Lower leg skin (tissue), 3 donors: ENCODE measurements around the gene NBEAL1.

Source experiments
- CTCF ChIP-seq, 3 donors: fragments of 450-650 bp; IDR thresholded peaks; one replicate each; pipeline ENCODE4 v1.5.1; 2016; ENCODE audit warnings: antibody characterized with exemption in 3 of 3, mild to moderate bottlenecking in 3 of 3, moderate library complexity in 2 of 3
- POLR2A ChIP-seq, 2 donors: fragments of 450-650 bp; IDR thresholded peaks; one replicate each; pipeline ENCODE4 v1.6.1; 2016 to 2017; ENCODE audit warnings: antibody characterized with exemption in 2 of 2, mild to moderate bottlenecking in 1 of 2, moderate library complexity in 1 of 2

- TF ChIP-seq CTCF (IDR thresholded peaks at IDR 0.05) (no peak), POLR2A (IDR thresholded peaks at IDR 0.05) (peak in 1 of 2 donors; percentile 37)
Observed at GRCh38 chr2:203014456-203015199, at the start of gene NBEAL1.
